Loucy (cell line): ENCODE results near the gene MAN1A2.

ENCODE experiments used
- H2AFZ ChIP-seq: fragments of 200-600 bp; sonication (generic); 2 replicates; pipeline ENCODE4 v1.6.0; 2016; ENCODE audit warnings: antibody characterized with exemption, mild to moderate bottlenecking, low read length, moderate library complexity
- H3F3A ChIP-seq: fragments of 200-600 bp; 2 replicates; pipeline ENCODE4 v1.6.0; 2016; ENCODE audit warnings: antibody characterized with exemption, low read depth, mild to moderate bottlenecking
- H3K27me3 ChIP-seq: fragments of 200-600 bp; sonication (generic); 2 replicates; pipeline ENCODE4 v1.6.1; 2014; ENCODE audit warnings: low read length, mild to moderate bottlenecking; ENCODE audit not compliant: insufficient read depth, poor library complexity, severe bottlenecking
- H3K36me3 ChIP-seq: fragments of 200-600 bp; sonication (generic); 2 replicates; pipeline ENCODE4 v1.6.1; 2016; ENCODE audit warnings: low read length; ENCODE audit not compliant: insufficient read depth
- H3K4me1 ChIP-seq: fragments of 200-600 bp; sonication (generic); 2 replicates; pipeline ENCODE4 v1.5.1; 2014; ENCODE audit warnings: low read length, mild to moderate bottlenecking; ENCODE audit not compliant: insufficient read depth, poor library complexity, severe bottlenecking
- H3K4me2 ChIP-seq: fragments of 200-600 bp; sonication (generic); 2 replicates; pipeline ENCODE4 v1.6.0; 2014; ENCODE audit warnings: antibody characterized with exemption, low read length, low read depth, mild to moderate bottlenecking; ENCODE audit not compliant: poor library complexity, severe bottlenecking
- H3K4me3 ChIP-seq: fragments of 200-600 bp; sonication (generic); 2 replicates; pipeline ENCODE4 v1.5.1; 2014; ENCODE audit warnings: low read length, mild to moderate bottlenecking, mixed read lengths; ENCODE audit not compliant: poor library complexity, severe bottlenecking
- H3K79me2 ChIP-seq: fragments of 200-600 bp; sonication (generic); 2 replicates; pipeline ENCODE4 v1.6.1; 2014; ENCODE audit warnings: low read length; ENCODE audit not compliant: insufficient read depth
- H3K9ac ChIP-seq: fragments of 200-600 bp; sonication (generic); 2 replicates; pipeline ENCODE4 v1.6.0; 2014; ENCODE audit warnings: mild to moderate bottlenecking, low read depth, low read length, moderate library complexity; ENCODE audit not compliant: poor library complexity, severe bottlenecking
- H3K9me2 ChIP-seq: fragments of 200-600 bp; sonication (generic); replicated peaks from 2 replicates; pipeline ENCODE4 v1.6.1; 2016; ENCODE audit warnings: low read depth, low read length, mixed read lengths
- H3K9me3 ChIP-seq: fragments of 200-600 bp; sonication (generic); 2 replicates; pipeline ENCODE4 v1.6.1; 2014; ENCODE audit warnings: mild to moderate bottlenecking, antibody characterized with exemption, low read length, low read depth; ENCODE audit not compliant: insufficient read depth
- H4K20me1 ChIP-seq: fragments of 200-600 bp; sonication (generic); 2 replicates; pipeline ENCODE4 v1.6.0; 2014; ENCODE audit warnings: antibody characterized with exemption, low read length, mild to moderate bottlenecking; ENCODE audit not compliant: insufficient read depth, poor library complexity, severe bottlenecking
- EZH2phosphoT487 ChIP-seq: fragments of 200-600 bp; IDR thresholded peaks from 2 replicates; pipeline ENCODE4 v1.6.1; 2018; ENCODE audit warnings: antibody characterized with exemption, mild to moderate bottlenecking, moderate library complexity, borderline replicate concordance
- TF ChIP-seq, protein P1 (sequence below): fragments of 200-600 bp; sonication (generic); conservative IDR thresholded peaks from 2 replicates; pipeline ENCODE4 v1.5.1; 2014; ENCODE audit warnings: mild to moderate bottlenecking, antibody characterized with exemption, low read length

MAN1A2 gene

GRCh38 chr1:117501281-117501680, 134.0 kb downstream of the MAN1A2 start:
- Histone ChIP-seq H4K20me1 (no peaks in the 10 kb centered on the region), H3K79me2 (no peaks in the 10 kb centered on the region), H3K4me3 (no peak overlapping the region), H2AFZ (no peak overlapping the region), H3K36me3 (peaks cover 12% of the 10 kb centered on the region; the same call in 1 of the 2 replicates), H3K9me2 (no peaks in the 10 kb centered on the region), H3K9me3 (no peaks in the 10 kb centered on the region), H3K27me3 (no peaks in the 10 kb centered on the region), H3K4me1 (no peaks in the 10 kb centered on the region), H3F3A (no peaks in the 10 kb centered on the region), H3K4me2 (no peak overlapping the region), H3K9ac (no peak overlapping the region)
- TF ChIP-seq, protein P1, sequence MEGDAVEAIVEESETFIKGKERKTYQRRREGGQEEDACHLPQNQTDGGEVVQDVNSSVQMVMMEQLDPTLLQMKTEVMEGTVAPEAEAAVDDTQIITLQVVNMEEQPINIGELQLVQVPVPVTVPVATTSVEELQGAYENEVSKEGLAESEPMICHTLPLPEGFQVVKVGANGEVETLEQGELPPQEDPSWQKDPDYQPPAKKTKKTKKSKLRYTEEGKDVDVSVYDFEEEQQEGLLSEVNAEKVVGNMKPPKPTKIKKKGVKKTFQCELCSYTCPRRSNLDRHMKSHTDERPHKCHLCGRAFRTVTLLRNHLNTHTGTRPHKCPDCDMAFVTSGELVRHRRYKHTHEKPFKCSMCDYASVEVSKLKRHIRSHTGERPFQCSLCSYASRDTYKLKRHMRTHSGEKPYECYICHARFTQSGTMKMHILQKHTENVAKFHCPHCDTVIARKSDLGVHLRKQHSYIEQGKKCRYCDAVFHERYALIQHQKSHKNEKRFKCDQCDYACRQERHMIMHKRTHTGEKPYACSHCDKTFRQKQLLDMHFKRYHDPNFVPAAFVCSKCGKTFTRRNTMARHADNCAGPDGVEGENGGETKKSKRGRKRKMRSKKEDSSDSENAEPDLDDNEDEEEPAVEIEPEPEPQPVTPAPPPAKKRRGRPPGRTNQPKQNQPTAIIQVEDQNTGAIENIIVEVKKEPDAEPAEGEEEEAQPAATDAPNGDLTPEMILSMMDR: no peak
- no peak for TF ChIP-seq EZH2phosphoT487

GRCh38 chr1:117511273-117511672, 144.0 kb downstream of the MAN1A2 start:
- Histone ChIP-seq H3K9me2 (no peaks in the 10 kb centered on the region), H3K4me1 (no peaks in the 10 kb centered on the region), H3K36me3 (no peaks in the 10 kb centered on the region), H3K27me3 (no peaks in the 10 kb centered on the region), H3F3A (no peaks in the 10 kb centered on the region), H3K9me3 (no peaks in the 10 kb centered on the region), H2AFZ (no peak overlapping the region), H3K4me2 (no peak overlapping the region), H3K4me3 (no peak overlapping the region), H3K79me2 (no peaks in the 10 kb centered on the region), H4K20me1 (no peaks in the 10 kb centered on the region), H3K9ac (no peak overlapping the region)
- TF ChIP-seq EZH2phosphoT487: no peak
- TF ChIP-seq, protein P1: no peak

DNA sequence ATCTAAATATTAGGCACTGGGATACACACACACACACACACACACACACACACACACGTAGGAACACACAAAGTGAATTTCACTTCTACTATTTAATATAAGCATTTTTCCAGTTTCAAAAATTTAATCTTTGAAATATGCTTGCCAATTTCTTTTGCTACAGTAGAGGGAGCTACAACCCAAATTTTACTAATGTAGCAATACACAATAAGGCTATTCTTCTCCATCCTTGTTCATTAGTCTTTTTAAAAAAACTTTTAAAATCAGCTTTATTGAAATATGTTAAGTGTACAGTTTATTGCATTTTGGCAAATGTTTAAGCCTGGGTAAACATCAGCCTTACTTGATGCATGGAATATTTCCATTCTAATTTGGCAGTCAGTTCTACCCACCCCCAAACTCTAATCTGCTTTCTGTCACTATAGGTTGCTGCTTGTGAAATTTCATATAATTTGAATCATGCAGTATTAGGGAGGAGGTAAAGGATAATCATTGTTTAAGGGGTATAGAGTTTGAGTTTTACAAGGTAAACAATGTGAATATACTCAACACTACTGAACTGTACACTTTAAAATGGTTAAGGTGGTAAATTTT, 145.6 kb downstream of the MAN1A2 start:
- no peaks in the 10 kb centered on the region for H3K9me2 ChIP-seq
- no peak overlapping the region for H3K4me3 ChIP-seq
- no peaks in the 10 kb centered on the region for H3K4me1 ChIP-seq
- TF ChIP-seq, protein P1: peak; percentile 87
- no peak for TF ChIP-seq EZH2phosphoT487
- H3K36me3 ChIP-seq: no peaks in the 10 kb centered on the region
- no peaks in the 10 kb centered on the region for H3F3A ChIP-seq
- H3K27me3 ChIP-seq: no peaks in the 10 kb centered on the region
- H3K4me2 ChIP-seq: no peak overlapping the region
- H4K20me1 ChIP-seq: no peaks in the 10 kb centered on the region
- H3K9ac ChIP-seq: no peak overlapping the region
- no peak overlapping the region for H2AFZ ChIP-seq
- no peaks in the 10 kb centered on the region for H3K9me3 ChIP-seq
- no peaks in the 10 kb centered on the region for H3K79me2 ChIP-seq
